Right ventricle myocardium superior (tissue), 1 donor: Measurements from ENCODE around the gene MLEC. TPM values are rescaled to one million over a fixed set of nuclear protein-coding genes. Genes with fewer than 3 reads are reported as not detected.

ENCODE experiments used
- ATAC-seq: fragments of 200-7000 bp; cut with Tn5 transposase; one replicate; pipeline ENCODE4 v1.9.1; 2020; ENCODE audit warnings: mild to moderate bottlenecking; ENCODE audit not compliant: poor library complexity
- DNase-seq: peaks from one replicate; pipeline ENCODE4 v3.0.0-alpha.2; 2020
- intact Hi-C: fragments of 100-400 bp; cut with DNase I; formaldehyde crosslinking; loops from one replicate; pipeline ENCODE4 v1.11.2; 2022
- total RNA-seq: library from RNA; stranded (reverse); fragmentation: NEBNext Ultra II Directional; extraction: Animal tissue kit (Norgen Biotek cat#: 25700); gene quantifications from one replicate; pipeline ENCODE4 v1.2.1, GENCODE V29; 2021
- donor health status: DM: no; HTN: yes; CAD: no; lungs with severe emphysema.

The MLEC gene
- total RNA-seq, 1 donor from 2014 or later, result 125 TPM

DNA sequence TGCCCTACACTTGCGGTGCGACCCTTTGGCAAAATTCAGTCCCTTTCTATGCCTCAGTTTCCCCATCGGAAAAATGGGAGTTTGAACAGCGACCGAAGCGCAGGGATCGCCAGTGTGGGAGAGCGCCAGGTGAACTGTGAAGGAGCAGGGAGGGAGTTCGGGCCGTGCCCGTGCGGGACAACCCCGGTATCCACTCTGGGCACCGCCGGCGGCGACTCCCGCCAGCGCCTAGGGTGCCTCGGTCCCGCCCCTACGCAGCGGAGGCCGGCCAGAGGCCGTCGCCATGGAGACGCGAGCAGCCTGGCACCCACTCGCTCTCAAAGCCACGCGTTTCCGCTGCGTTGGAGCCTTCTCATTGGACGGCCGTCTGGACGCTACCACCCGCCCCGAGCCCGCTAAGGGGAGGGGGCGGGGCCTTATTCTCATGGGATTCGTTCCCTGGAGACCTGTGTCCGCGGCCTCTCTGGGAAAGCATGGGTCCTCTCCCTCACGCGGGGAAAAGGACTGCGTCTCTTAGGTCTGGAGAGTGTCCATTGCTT is 729 bp upstream of the MLEC start:
- intact Hi-C loops, result no loop called here
- peak; percentile 99 for DNase-seq
- ATAC-seq, result peak; percentile 94

DNA sequence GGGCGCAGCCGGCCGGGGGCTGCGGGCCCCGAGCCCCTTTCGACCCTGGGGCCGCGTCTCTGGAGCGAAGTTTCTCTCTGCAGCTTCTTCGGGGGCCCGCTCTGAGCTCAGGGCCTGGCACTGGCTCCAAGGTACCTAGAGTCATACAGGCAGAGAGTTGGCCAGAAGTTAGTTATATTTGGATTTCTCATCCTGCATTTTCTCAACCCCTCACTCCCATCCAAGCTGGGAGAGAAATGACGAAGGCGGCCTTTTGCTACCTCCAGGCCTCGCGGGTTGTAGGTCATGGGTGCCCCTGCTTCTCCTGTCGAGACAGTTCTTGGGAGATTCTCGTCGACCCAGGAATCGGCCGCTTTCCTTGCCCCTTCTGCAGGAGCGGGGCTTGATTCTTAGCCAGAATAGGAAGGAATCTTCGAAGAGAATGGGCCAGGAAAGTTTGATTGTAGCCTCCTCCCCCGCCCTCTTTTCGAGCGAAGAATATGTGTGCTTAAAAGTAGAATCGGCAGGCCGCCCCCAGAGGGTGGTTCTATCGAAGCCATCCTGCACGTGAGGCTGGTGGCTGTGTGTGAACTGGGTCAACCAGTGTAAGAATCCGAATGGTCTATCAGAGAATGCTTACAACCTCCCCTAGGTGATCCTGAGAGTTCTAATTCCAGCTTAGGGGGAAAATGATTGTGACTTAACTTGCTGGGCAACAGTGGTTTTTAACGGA is 785 bp downstream of the MLEC start:
- no peak for ATAC-seq
- intact Hi-C loops, result no loop called here
- DNase-seq, result no peak

DNA sequence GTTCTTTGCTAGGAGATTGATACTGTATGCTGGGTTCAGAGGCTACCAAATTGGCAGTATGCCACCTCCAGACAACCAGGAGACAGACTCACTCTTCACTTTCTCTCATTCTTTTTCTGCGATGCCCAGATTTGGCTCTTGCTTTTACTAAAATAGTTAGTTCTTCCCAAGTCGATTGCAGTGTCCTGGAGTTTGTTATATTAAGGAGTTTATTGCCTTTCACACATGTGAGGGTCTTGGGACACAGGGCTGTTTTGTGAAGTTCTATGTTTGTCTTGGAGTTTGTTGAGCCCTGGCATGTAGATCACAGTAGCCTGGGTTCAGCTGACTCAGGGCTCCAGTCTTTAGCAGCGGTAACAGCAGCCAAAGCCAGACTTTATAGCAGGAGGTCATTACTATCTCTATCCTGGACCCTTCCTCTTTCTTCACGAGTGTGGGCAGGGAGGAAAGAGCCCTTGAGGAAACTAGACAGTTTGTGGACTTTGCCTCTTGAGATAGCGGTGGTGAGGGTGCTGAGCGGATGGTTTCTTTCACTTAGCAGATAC is 1.6 kb downstream of the MLEC start:
- ATAC-seq (no peak), DNase-seq (no peak)
- intact Hi-C loops, result no loop called here

DNA sequence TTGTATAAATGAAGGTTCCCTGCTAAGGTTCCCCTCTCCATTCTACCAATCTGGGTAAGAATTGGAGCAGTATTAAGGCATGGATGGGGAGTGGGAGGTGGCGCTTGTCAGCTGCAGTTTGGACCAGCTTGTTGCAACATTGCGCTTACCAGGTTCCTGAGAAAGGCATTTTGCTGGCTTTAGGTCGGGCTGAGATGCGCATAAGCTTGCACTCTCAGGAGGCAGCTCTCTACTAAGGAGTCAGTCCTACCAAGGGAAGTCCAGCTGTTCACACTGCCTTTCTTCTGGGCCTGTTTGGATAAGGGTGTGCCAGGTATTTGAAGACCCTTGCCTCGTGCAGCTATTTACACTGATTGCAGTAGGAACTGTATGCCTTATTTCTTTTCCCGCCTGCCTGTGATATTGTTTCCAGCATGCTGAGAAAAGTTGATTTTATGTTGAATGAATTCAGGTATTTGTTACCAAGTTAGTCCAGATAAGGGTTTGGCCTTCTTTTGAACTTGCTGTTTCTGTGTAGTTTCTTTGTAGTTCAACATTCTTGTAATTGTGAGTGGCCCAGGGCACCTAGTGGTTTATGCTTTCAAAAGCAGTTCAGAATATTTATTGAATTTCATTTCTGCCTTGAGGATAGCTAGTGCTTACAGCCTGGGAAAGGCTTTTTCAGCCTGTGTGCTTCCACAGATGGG is 2.6 kb downstream of the MLEC start:
- no peak for DNase-seq
- no peak for ATAC-seq
- intact Hi-C loops, result no loop called here

DNA sequence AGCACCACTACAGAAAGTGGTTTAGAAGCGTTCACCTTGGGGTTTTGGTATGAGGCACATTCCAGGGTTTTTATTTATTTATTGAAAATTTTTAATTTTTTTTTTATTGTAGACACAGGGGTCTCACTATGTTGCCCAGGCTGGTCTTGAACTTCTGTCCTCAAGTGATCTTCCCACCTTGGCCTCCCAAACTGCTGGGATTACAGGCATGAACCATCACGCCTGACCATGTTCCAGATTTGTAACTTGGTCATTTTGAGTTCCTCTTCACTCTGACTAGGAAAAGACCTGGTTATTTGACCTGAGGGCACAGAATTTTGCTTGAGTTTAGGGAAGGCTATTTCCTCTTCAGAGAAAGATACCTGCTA is 3.1 kb downstream of the MLEC start:
- intact Hi-C loops, result no loop called here
- ATAC-seq (no peak), DNase-seq (no peak)

DNA sequence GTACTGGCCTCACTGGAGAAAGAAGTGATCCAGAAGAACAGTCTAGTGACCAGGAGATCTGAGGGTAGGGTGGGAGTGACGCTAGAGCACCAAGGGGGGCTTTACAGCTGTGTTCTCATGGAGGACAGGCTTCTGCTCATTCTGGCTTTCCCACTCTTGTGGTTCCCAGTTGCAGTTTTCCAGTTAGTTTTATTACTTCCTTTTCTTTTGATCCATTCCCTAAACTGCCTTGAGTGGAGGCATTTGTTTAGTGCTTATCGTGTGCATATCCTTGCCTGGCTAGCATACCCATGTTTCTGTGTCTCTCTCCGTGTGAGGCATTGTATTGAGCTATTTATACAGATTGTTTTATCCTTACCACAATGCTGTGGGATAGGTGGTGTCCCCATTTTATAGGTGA is 4.0 kb downstream of the MLEC start:
- intact Hi-C loops, result no loop called here

DNA sequence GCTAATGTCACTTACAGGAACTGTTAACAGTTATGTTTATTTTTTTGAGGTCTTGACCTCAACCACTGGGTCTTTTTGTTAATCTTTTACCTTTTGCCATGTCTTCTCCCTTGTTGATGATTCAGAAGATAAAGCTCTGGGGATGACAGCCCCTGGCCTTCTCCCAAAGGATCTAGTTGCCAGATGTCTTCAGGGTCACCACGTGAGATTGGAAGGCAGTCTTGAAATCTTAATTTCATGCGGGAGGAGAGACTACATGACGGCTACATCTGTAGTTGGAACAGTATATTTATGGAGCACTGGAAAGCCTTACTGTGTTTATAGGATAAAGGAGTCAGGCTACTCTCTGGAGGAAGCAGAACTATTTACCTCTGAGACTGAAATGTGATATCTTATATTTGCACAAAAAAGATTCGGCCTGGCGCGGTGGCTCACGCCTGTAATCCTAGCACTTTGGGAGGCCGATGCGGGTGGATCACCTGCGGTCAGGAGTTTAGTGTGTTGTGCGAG is 5.6 kb downstream of the MLEC start:
- ATAC-seq (no peak), DNase-seq (no peak)
- intact Hi-C loops, result no loop called here

More for the DNA sequence above, 4.0 kb downstream of the MLEC start:
- ATAC-seq (no peak), DNase-seq (no peak)

DNA sequence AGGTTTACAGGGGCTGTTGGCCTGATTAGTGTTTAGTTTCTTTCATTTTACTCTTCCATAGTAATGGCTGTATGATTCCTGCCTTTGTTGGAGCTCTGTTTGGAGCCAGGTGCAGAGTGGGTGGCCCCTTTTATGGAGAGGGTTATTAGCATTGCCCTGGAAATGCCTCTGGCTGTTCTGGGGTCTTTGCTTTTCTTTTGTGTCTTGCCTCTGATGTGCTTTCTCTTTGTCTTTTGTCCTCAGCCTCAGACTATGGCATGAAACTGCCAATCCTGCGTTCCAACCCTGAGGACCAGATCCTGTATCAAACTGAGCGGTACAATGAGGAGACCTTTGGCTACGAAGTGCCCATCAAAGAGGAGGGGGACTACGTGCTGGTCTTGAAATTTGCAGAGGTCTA is 6.9 kb downstream of the MLEC start:
- ATAC-seq, result no peak
- intact Hi-C loops, result no loop called here
- no peak for DNase-seq

DNA sequence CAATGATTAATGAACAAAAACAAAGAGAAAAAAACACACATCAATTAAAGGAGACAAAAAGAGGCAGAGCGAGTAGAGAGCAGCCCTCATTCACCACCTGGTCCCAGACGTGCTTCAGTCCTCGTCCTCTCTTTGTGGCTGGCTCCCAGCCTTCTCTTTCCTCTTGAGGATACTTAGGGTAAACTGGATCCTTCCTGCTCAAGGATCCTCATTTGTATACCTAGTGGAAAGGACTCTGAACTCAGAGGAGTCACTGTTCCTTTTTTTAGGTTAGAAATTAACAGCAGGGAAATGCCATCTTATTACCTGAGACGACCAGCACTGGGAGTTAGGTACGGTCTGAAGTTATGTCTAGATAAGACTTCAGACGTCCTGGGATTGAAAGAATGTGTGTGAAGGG is 9.7 kb downstream of the MLEC start:
- no peak for DNase-seq
- no peak for ATAC-seq
- intact Hi-C loops, result no loop called here

DNA sequence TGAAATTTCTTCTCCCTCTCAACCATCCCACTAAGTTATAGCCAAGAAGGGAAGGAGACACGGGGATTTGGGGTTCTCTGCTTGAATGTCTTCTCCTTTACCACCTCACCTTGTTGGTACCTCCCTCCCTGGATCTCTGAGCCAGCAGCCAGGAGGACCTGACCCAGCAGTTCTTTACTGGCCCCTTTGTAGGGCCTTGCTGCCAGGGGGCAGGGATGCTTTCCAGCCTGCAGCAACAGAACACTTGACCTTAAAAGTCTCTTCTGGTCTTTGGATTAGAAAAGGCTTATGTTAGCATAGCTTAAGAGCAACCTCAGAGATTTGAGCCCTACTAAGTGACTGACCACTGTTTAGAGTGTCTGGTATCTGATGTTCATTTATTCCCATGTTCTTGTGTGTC is 10.4 kb downstream of the MLEC start:
- no peak for ATAC-seq

DNA sequence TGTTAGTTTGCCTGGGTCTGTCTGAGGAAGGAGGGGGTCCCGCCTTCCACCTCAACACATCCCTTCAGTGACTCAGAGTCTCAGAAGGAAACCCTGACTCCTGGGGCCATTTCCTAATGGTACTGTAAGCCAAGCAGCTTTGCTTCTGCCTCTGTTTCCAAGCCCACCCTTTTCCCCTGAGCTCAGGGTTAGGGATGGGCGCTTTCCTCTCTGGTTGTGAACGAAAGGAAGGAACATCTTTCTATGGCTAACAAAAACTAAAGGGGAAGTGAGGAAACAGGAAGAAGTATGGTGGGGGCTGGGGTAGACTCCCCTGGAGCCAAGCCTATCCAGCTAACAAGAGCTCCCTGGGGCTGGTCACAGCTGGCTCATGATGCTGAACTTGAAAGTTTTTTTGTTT is 11.7 kb downstream of the MLEC start:
- intact Hi-C loops, result no loop called here
- peak; percentile 53 for ATAC-seq
- DNase-seq, result peak; percentile 50

More for the DNA sequence above, 10.4 kb downstream of the MLEC start:
- intact Hi-C loops, result no loop called here
- DNase-seq, result no peak

DNA sequence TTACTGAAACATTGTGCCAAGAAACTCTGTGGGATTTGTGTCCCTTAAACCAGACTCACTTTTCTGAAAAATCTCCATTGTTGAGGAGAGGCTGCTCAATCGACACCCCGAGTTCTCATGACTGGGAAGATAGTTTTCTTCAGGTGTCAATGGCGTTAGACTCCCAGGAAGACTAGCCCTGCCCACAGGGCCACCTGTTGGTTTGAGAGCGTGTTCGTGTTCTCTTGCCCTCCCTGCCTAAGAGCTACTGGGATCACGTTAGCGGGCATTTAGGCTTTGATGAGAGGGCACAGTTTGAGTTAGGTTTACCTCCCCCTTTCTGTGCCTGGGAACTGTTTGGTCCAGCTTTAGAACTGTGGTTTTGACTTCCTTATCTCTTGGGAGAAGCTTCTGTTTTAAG is 12.6 kb downstream of the MLEC start:
- intact Hi-C loops, result no loop called here
- DNase-seq (no peak), ATAC-seq (no peak)

DNA sequence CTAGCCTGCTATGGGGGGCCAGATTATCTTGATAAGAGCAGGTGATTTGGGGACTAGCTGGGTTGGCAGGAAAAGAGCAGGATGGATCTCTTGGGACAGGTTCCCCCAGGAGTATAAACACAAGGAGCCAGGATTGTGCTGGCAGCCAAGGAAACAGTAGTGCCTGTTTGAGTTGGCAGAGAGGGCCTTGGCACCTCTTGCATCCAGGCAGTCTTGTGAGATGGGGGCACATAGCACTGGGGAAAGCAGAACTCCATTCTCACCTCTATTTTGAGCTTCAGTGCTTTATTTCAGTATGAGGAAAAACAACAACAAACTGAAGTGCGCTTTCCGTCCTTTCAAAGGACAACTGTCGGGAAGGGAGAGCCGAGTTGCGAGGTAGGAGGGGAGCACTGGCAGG is 13.9 kb downstream of the MLEC start:
- intact Hi-C loops, result no loop called here
- peak; percentile 49 for ATAC-seq
- DNase-seq, result no peak

DNA sequence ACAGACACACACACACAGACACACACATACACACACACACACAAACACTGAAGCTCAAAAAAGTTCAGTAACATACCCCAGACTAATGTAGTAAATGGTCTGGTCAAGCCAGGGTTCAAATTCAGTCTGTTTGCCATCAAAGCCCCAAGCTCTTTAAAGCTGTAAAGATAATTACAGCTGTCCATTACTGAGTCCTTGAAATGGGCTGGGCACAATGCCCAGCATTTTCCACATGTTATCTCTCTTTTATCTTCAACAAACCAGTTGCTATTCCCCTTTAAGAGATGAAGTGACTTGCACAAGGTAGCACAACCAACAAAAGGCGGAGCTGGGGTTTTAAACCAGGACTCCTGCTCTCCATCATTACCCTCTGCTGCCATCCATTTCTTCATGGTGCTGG is 15.7 kb downstream of the MLEC start:
- DNase-seq (no peak), ATAC-seq (no peak)
- intact Hi-C loops, result no loop called here

DNA sequence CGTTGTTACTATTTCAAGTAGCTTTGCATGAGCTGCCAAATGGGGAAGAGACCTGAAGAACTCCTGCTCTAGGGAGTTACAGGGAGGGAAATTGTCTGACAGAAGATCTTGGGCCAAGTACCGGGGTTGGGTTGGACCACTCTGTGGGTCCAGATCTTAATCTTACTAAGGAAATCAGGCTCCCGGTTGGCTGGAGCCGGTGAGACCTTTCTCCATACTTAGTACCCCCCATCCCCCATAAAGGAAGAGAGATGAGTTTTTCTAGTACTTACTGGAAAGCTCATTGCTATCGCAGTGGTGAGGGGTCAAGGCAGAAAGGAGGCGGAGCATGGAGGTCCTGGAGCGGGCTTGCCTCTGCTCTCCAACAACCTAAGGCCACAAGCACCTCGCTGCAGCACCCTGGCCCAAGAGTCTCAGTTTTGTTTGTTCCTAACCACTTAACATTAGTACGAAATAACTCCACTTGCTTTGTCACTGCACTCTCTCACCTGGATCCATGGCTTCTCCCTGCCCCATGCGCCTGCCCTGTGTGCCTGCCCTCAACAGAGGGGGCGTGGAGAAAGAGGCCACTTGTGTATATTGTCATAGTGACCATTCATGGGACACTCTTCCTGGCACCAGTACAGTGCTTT is 16.5 kb downstream of the MLEC start:
- no peak for DNase-seq
- ATAC-seq, result no peak
- intact Hi-C loops, result no loop called here

DNA sequence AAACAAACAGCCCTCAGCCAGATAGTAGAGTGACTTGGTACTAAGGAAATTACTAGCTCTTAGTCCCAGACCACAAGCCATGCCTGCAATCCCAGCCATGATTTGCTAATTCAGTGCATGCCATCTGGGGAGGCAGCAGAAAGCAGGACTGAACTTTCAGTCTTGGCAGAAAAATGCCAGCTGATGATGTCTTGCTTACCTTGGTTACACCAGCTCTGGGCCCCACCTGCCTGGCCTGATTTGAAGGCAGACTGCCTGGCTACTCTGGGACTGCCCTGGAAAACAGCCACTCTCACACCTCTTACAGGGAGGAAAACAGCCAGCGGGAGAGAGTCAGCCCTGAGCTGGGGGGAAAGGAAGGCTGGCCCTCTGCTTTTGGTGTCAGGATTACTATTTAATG is 18.7 kb downstream of the MLEC start:
- DNase-seq, result no peak
- intact Hi-C loops, result no loop called here
- no peak for ATAC-seq

DNA sequence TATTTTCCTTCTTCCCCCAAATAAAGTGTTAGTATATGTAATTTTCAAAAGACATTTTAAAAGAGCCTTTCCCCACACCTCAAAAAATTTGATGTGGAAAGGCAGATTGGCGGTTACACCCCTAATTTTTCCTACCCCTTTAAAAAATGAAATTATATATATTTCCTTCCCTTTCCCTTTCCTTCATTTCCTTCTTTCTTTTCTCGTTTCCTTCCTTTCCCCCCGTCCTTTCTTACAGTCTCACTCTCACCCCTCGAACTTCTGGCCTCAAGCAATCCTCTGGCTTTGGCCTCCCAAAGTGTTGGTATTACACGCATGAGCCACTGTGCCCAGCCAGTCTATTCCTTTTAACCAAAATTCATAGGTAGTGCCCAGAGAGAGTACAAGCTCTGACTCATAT is 19.1 kb downstream of the MLEC start:
- no peak for ATAC-seq
- no peak for DNase-seq
- intact Hi-C loops, result no loop called here

DNA sequence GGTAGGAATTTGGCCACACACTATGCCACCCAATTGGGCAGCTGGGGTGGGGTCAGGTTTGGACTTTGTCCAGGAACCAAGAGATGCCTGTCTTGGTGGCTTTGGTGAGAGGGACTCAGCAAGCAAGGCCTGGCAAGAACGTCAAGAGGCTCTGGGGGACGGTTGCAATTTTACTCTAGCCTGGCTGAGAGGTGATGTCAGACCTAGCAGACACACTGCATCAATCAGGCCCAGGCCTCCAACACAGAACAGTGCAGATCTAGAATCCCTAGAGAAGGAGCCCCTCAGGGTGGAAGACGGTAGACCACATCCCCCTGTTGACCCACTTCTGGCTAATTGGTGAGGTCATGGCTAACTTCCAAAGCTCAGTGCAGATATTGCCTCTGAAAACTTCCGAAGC is 21.7 kb downstream of the MLEC start:
- intact Hi-C loops, result no loop called here

DNA sequence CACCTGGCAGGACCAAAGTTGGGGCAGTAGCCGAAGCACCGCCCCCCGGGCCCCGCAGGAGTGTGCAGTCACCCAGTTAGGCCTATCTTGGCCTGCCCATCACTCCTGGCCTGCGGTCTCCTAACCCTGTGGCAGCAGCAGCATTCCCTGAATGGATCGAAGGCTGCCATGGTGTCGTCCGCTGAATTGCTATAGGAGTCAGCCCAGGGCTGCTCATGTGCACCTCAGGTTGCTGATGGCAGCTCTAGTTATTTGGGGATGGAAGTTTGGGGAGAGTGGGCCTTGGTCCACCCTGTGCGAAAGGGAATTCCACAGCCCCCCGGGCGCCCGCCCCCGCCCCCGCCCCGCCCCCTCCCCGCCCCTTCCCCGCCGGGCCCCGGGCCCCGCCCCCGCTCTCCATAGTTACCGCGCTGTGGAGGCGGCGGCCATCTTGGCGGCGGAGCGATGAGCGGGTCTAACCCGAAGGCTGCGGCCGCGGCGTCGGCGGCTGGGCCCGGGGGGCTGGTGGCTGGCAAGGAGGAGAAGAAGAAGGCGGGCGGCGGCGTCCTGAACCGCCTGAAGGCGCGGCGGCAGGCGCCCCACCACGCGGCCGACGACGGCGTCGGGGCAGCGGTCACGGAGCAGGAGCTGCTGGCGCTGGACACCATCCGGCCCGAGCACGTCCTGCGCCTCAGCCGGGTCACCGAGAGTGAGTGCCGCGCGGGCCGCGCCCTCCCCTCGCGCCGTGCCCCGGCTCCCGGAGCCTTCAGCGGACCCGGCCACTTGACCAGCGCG is 23.3 kb downstream of the MLEC start, which contains the start of gene UNC119B:
UNC119B (plus strand) TSS at position 428 of the 774 bp plus-strand sequence; CDS start at position 445, 17 bp downstream.
- intact Hi-C loops, result loop anchor here (5.0 kb wide), 1 partner anchor 262 kb away; no protein-coding TSS in a partner anchor
- DNase-seq, result peak; percentile 88

More for the DNA sequence above, 21.7 kb downstream of the MLEC start:
- no peak for ATAC-seq
- no peak for DNase-seq

More for the DNA sequence above, 23.3 kb downstream of the MLEC start, which contains the start of gene UNC119B:
- ATAC-seq, result peak; percentile 96
